ENCODE results near the gene SLFNL1.

The SLFNL1 gene

DNA sequence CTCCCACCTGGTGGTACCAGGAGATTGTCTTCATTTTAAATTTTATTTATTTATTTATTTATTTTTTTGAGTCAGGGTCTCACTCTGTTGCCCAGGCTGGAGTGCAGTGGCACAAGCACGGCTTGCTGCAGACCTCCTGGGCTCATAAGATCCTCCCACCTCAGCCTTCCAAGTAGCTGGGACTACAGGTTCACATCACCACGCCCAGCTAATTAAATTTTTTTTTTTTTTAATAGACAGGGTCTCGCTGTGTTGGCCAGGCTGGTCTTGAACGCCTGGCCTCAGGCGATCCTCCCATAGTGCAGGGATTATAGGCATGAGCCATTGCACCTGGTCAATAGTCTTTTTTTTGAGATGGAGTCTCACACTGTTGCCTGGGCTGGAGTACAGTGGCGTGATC lies 8.5 kb downstream of the SLFNL1 start:
- Histone ChIP-seq H3K4me1 (ENCODE audit: insufficient read depth, insufficient read length) (peaks cover 12% of the 10 kb centered on the region), H3K27me3 (ENCODE audit: insufficient read depth, insufficient read length) (no peaks in the 10 kb centered on the region), H3K4me3 (ENCODE audit: insufficient read length, low read depth) (no peak overlapping the region), H3K9me3 (ENCODE audit: insufficient read depth, low read length) (no peaks in the 10 kb centered on the region), H3K9ac (ENCODE audit: insufficient read length, low read depth) (no peak overlapping the region), H3K36me3 (ENCODE audit: insufficient read depth, insufficient read length, low read length) (peaks cover 99% of the 10 kb centered on the region)
- TF ChIP-seq SUZ12 (IDR thresholded peaks at IDR 0.05; ENCODE audit: extremely low read depth, insufficient read depth, insufficient read length), result no peak
- TF ChIP-seq YY1 (IDR thresholded peaks at IDR 0.05; ENCODE audit: insufficient read depth, insufficient read length), result no peak
- TF ChIP-seq ZNF274 (IDR thresholded peaks at IDR 0.05; ENCODE audit: low read depth, low read length), result no peak
- DNase-seq (ENCODE audit: low read depth, low spot score), result no peak

DNA sequence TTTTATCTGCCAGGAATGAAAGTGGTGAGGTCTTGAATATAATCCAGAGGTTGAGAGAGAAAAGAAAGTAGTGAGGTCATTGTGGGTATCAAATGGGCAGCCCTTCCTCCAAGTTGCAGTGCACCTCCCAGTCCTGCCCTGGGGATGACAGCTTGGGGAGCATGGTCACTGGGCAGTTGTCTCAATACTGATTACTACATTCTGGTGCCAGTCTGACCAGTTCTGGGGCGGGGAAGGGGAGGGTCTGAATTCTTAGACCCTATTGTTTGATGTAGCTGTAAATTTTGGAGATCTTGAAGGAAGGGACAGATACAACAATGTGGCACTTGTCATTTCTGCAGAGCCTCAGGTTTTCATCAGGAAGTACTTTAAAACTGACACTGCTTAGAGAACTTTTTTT lies 11.2 kb downstream of the SLFNL1 start:
- Histone ChIP-seq H3K9me3 (ENCODE audit: insufficient read depth, low read length) (no peaks in the 10 kb centered on the region), H3K4me3 (ENCODE audit: insufficient read length, low read depth) (no peak overlapping the region), H3K4me1 (ENCODE audit: insufficient read depth, insufficient read length) (peaks cover 10% of the 10 kb centered on the region), H3K27me3 (ENCODE audit: insufficient read depth, insufficient read length) (no peaks in the 10 kb centered on the region), H3K36me3 (ENCODE audit: insufficient read depth, insufficient read length, low read length) (peaks cover 100% of the 10 kb centered on the region), H3K9ac (ENCODE audit: insufficient read length, low read depth) (no peak overlapping the region)
- TF ChIP-seq YY1 (IDR thresholded peaks at IDR 0.05; ENCODE audit: insufficient read depth, insufficient read length), result no peak
- no peak for TF ChIP-seq ZNF274 (IDR thresholded peaks at IDR 0.05; ENCODE audit: low read depth, low read length)
- no peak for TF ChIP-seq SUZ12 (IDR thresholded peaks at IDR 0.05; ENCODE audit: extremely low read depth, insufficient read depth, insufficient read length)
- no peak for DNase-seq (ENCODE audit: low read depth, low spot score)

DNA sequence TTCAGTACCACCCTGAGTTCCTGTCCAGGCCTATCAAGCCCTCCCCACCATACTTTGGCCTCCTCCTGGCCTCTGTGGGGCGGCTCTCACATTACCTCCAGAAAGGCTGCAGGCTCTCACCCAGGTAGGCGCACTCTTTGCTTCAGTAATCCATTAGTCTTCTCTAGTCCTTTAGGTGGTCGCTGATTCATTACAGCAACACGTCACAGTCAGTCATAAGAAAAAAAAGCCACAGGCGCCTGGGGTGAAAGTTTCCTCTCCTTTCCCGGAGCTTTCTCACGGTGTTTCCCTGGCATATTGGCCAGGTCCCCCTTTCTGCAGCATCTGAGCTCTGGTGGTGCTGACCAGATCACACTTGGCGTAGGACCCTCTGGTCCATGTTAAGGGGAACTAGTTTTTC lies 12.1 kb downstream of the SLFNL1 start:
- DNase-seq (ENCODE audit: low read depth, low spot score), result no peak
- Histone ChIP-seq H3K36me3 (ENCODE audit: insufficient read depth, insufficient read length, low read length) (peaks cover 100% of the 10 kb centered on the region), H3K9ac (ENCODE audit: insufficient read length, low read depth) (no peak overlapping the region), H3K4me3 (ENCODE audit: insufficient read length, low read depth) (no peak overlapping the region), H3K4me1 (ENCODE audit: insufficient read depth, insufficient read length) (peaks cover 8% of the 10 kb centered on the region), H3K9me3 (ENCODE audit: insufficient read depth, low read length) (no peaks in the 10 kb centered on the region), H3K27me3 (ENCODE audit: insufficient read depth, insufficient read length) (no peaks in the 10 kb centered on the region)
- TF ChIP-seq SUZ12 (IDR thresholded peaks at IDR 0.05; ENCODE audit: extremely low read depth, insufficient read depth, insufficient read length) (no peak), YY1 (IDR thresholded peaks at IDR 0.05; ENCODE audit: insufficient read depth, insufficient read length) (no peak), ZNF274 (IDR thresholded peaks at IDR 0.05; ENCODE audit: low read depth, low read length) (no peak)

DNA sequence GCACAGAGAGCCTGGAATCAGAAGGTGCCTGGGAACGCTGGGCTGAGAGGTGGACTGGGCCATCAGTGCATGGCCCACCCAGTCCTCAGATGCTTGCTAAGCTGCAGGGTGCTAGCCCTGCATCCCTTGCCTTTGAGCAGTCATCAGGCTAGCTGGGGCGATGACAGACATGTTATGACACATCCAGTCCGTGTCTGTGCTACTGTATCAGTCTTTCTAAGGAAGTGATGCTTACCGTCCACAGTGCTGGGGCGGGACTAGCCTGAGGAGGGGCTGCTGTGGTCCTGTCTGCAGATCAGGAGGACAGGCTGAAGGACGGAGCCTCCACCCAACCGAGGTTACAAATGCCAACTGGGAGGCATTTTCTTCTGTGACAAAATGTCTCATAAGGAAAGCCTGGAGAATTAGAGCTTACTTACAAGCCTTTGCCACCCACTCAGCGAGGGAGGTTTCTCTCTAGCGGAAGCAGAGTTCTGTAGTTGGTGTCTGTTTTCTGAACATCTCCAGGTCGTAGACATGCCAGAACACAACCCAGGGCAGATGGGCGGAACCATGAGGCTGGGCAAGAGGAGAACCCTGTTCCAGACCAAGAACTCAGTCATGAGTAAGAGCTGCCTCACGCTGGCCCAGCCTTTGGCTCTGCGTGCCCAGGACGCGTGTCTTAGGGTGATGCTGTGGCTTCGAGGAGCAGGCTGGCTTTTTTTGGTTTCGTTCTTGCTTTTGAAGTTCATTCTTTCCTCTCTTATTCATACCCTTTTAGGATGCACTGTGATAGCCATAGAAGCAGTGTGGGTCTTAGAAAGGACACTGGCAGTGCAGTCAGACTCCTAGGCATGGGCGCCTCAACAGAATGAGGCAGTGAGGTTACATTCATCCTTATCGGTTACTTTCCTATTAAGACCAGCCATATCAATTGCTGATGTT lies 14.3 kb downstream of the SLFNL1 start:
- Histone ChIP-seq H3K9ac (ENCODE audit: insufficient read length, low read depth) (no peak overlapping the region), H3K36me3 (ENCODE audit: insufficient read depth, insufficient read length, low read length) (peaks cover 100% of the 10 kb centered on the region), H3K27me3 (ENCODE audit: insufficient read depth, insufficient read length) (no peaks in the 10 kb centered on the region), H3K4me3 (ENCODE audit: insufficient read length, low read depth) (no peak overlapping the region), H3K9me3 (ENCODE audit: insufficient read depth, low read length) (no peaks in the 10 kb centered on the region), H3K4me1 (ENCODE audit: insufficient read depth, insufficient read length) (no peaks in the 10 kb centered on the region)
- TF ChIP-seq ZNF274 (IDR thresholded peaks at IDR 0.05; ENCODE audit: low read depth, low read length) (no peak), YY1 (IDR thresholded peaks at IDR 0.05; ENCODE audit: insufficient read depth, insufficient read length) (no peak), SUZ12 (IDR thresholded peaks at IDR 0.05; ENCODE audit: extremely low read depth, insufficient read depth, insufficient read length) (no peak)
- no peak for DNase-seq (ENCODE audit: low read depth, low spot score)

DNA sequence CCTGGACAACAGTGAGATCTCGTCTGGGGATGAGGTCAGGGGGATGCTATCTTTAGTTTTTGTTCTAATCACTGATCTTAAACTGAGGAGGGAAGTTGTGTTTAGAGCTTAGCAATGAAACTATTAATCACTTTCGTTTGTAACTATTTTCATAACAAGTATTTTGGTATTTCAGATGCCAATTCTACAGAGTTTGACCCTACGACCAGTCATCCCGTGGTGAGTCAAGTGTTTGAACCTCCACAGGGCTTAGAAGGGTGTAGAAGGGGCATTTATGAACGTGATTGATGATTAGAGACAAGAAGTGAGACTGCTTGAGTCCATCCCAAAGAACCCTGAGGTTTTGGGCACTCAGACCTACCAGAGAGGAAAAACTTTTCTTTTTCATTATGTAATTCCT lies 15.6 kb downstream of the SLFNL1 start:
- Histone ChIP-seq H3K4me3 (ENCODE audit: insufficient read length, low read depth) (no peak overlapping the region), H3K27me3 (ENCODE audit: insufficient read depth, insufficient read length) (no peaks in the 10 kb centered on the region), H3K4me1 (ENCODE audit: insufficient read depth, insufficient read length) (no peaks in the 10 kb centered on the region), H3K36me3 (ENCODE audit: insufficient read depth, insufficient read length, low read length) (peaks cover 100% of the 10 kb centered on the region), H3K9ac (ENCODE audit: insufficient read length, low read depth) (no peak overlapping the region), H3K9me3 (ENCODE audit: insufficient read depth, low read length) (no peaks in the 10 kb centered on the region)
- TF ChIP-seq SUZ12 (IDR thresholded peaks at IDR 0.05; ENCODE audit: extremely low read depth, insufficient read depth, insufficient read length), result no peak
- TF ChIP-seq YY1 (IDR thresholded peaks at IDR 0.05; ENCODE audit: insufficient read depth, insufficient read length), result no peak
- no peak for TF ChIP-seq ZNF274 (IDR thresholded peaks at IDR 0.05; ENCODE audit: low read depth, low read length)
- no peak for DNase-seq (ENCODE audit: low read depth, low spot score)

DNA sequence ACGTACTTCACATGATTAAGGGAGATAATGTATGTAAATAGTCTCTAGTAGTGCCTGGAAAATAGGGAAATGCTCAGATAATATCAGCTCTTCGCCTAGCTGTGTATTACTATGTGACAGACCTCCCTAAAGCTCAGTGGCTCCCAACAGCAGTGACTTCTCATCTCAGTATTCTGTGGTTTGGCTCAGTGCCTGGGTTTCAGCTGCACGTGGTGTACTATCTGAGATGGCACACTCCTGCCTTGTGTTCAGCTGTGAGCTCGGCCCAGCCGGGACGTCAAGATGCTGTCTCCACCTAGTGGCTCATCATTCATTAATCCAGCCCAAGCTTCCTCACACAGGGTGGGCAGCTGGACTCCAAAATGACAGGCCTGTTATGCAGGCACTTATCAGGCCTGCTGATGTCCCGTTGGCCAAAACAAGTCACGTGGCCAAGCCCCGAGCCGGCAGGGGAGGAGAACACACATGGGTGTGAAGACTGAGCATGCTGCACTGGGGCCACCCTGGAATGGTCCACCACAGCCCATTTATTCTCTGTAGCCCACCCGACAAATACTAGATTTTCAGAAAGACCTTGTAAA lies 17.8 kb downstream of the SLFNL1 start:
- Histone ChIP-seq H3K36me3 (ENCODE audit: insufficient read depth, insufficient read length, low read length) (peaks cover 98% of the 10 kb centered on the region), H3K9ac (ENCODE audit: insufficient read length, low read depth) (no peak overlapping the region), H3K4me1 (ENCODE audit: insufficient read depth, insufficient read length) (no peaks in the 10 kb centered on the region), H3K27me3 (ENCODE audit: insufficient read depth, insufficient read length) (no peaks in the 10 kb centered on the region), H3K4me3 (ENCODE audit: insufficient read length, low read depth) (no peak overlapping the region), H3K9me3 (ENCODE audit: insufficient read depth, low read length) (no peaks in the 10 kb centered on the region)
- TF ChIP-seq YY1 (IDR thresholded peaks at IDR 0.05; ENCODE audit: insufficient read depth, insufficient read length), result no peak
- TF ChIP-seq SUZ12 (IDR thresholded peaks at IDR 0.05; ENCODE audit: extremely low read depth, insufficient read depth, insufficient read length), result no peak
- no peak for TF ChIP-seq ZNF274 (IDR thresholded peaks at IDR 0.05; ENCODE audit: low read depth, low read length)
- no peak for DNase-seq (ENCODE audit: low read depth, low spot score)

DNA sequence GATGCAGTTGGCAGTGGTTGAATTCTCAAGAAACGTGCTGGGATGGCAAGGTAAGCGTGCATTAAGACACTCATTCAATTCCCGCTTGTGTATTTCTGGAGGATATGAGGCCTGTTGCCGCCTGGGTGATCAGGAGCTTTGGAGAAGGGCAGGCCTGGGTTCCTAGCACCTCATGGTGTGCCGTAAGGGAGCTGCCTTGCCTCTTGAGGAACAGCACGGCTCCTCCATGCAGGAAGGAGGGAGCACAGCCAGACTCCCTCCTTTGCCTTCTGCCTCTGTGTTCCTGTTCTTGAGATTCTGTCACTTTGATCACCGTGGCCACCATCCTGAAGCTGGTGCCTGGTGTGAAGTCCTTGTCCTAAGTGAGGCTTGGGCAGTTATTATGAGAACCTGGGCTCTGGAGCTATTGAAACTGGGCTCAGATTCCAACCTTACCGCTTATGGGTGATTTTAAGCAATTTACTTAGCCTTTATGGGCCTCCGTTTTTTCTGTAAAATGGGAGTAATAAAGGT lies 18.3 kb downstream of the SLFNL1 start:
- H3K9me3 ChIP-seq (ENCODE audit: insufficient read depth, low read length), result no peaks in the 10 kb centered on the region
- DNase-seq (ENCODE audit: low read depth, low spot score), result no peak
- no peak for TF ChIP-seq SUZ12 (IDR thresholded peaks at IDR 0.05; ENCODE audit: extremely low read depth, insufficient read depth, insufficient read length)
- no peak for TF ChIP-seq ZNF274 (IDR thresholded peaks at IDR 0.05; ENCODE audit: low read depth, low read length)
- TF ChIP-seq YY1 (IDR thresholded peaks at IDR 0.05; ENCODE audit: insufficient read depth, insufficient read length), result no peak
- H3K36me3 ChIP-seq (ENCODE audit: insufficient read depth, insufficient read length, low read length), result peaks cover 98% of the 10 kb centered on the region
- H3K9ac ChIP-seq (ENCODE audit: insufficient read length, low read depth), result no peak overlapping the region
- H3K4me3 ChIP-seq (ENCODE audit: insufficient read length, low read depth), result no peak overlapping the region
- H3K27me3 ChIP-seq (ENCODE audit: insufficient read depth, insufficient read length), result no peaks in the 10 kb centered on the region
- no peaks in the 10 kb centered on the region for H3K4me1 ChIP-seq (ENCODE audit: insufficient read depth, insufficient read length)

All from NT2/D1 (cell line).